ENCODE results near the gene ACVR1.
"Not testable (repeated sequence)": the region's sequence is repeated elsewhere in the genome, so short reads cannot be mapped to it uniquely, and the experiment has no call there.

ACVR1 gene

DNA sequence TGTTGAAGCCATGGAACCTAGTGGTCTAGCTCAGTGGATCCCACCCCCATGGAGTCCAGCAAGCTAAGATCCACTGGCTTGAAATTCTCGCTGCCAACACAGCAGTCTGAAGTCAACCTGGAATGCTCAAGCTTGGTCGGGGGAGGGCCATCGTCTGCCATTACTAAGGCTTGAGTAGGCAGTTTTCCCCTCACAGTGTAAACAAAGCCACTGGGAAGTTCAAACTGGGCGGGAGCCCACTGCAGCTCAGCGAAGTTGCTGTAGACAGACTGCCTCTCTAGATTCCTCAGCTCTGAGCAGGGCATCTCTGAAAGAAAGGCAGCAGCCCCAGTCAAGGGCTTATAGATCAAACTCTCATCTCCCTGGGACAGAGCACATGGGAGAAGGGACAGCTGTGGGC, 171.5 kb downstream of the ACVR1 start:
- DNase-seq (ENCODE audit: low read depth) = not testable (repeated sequence)

DNA sequence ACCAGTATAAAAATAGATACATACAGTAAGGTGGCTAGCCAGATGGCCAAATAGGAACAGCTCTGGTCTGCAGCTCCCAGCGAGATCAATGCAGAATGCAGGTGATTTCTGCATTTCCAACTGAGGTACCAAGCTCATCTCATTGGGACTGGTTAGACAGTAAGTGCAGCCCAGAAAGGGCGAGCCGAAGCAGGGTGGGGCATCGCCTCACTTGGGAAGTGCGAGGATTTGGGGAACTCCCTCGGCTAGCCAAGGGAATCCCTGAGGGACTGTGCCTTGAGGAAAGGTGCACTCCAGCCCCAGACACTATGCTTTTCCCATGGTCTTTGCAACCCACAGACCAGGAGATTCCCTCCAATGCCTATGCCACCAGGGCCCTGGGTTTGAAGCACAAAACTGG, 172.0 kb downstream of the ACVR1 start:
- DNase-seq (ENCODE audit: low read depth) = not testable (repeated sequence)

DNA sequence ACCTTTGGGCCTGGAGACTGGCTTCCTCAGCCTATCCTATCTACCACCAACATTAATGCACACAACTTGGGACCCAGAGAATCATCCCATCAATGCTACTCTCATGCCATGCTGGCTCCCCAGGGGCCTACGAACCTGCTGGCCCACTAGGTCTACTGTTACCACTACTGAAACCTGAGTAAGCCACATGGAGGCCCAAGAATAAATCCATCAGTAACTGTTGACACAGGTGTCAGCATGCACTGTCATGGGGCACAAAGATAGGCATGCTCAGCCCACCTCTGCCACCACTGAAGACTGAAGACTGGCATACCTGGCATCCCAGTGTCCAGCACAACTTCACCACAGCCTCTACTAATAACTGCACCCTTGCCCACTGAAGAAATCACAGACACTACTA, 176.3 kb downstream of the ACVR1 start:
- DNase-seq (ENCODE audit: low read depth) = no peak

DNA sequence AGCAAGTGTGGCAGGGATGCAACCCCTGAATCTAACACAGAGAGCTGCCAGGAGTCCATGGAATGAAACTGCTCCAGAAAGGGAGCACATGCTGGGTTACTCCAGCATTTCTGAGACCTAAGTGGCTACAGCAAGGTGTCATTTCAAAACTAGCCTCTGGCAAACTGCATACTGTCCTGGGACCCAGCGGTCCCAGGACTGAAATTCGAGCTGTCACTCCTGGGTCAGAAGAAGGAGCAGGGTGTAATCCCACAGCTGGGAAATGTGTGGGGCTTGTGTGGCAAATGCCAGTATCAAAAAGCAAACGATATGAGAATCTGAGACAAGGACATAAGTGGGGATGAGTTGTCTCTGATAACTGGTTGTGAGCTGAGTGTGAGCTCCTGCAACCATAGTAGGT, 177.1 kb downstream of the ACVR1 start:
- DNase-seq (ENCODE audit: low read depth) = no peak

DNA sequence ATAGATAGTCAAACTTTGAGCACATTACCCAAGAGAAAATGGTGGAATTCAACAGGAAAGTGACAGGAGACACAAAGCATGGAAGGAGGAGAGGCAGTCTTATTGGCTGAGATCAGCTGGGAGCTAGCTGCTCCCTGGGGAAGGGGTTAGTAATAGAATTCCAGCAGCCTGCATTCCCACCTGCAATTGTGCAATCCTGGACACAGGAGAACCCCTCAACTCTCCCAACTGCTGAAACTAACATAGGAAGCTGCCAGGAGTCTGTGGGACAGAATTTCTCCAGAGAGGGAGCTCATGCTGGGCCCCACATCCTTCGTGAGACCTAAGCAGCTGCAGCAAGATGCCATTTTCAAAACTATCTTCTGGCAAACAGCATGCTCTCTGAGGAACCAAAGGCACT, 177.7 kb downstream of the ACVR1 start:
- no peak for DNase-seq (ENCODE audit: low read depth)

DNA sequence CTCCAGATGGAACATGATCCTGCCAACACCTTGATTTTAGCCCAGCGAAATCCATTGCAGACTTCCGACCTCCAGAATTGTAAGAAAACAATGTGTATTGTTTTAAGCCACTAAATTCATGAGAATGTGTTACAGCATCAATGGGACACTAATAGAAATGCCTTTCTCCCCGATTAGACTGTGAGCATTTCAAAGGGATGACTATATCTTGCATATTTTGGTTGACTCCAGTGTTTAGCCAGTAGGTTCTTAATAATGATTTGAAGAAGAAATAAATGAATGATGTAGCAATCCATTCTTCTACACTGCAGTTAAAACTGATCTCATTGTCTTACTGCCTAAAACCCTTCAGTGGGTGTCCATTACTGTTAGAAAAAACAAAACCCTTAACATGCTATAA, 180.1 kb downstream of the ACVR1 start:
- DNase-seq (ENCODE audit: low read depth) = no peak

DNA sequence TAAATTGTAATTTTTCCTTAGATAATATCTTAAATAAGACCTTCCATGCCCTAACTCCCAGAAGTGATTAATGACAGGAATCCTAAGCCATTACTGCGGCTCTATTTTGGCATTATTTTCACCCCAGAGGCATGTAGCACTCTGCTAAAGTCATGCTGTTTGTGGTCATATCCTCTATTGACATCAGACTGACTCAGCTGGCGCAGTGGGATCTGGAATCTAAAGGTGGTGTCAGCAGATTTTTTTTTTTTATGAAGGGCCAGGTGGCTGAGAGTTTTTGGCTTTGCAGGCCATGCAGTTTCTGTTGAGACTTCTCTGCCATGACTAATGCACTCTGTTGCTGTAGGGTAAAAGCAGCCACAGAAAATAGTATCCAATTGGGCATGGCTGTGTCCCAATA, 183.4 kb downstream of the ACVR1 start:
- no peak for DNase-seq (ENCODE audit: low read depth)

DNA sequence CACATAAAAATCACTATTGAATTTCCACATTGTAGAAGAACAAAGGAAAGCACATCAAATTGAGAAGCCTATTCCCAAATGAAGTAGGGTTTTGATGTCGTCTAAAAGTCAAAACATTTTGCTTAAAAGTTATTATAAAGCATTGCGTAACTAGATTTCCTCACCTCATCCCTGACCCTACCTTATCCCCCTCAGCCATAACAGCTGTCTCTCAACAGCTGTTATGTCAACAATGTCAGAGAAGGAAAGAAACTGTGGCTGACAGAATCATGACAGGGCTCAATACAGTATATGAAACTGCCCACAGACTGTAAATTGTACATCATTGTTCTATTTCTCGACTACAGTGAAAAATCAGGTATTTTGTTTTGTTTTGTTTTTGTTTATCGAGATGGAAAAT, 184.4 kb downstream of the ACVR1 start:
- DNase-seq (ENCODE audit: low read depth) = no peak

DNA sequence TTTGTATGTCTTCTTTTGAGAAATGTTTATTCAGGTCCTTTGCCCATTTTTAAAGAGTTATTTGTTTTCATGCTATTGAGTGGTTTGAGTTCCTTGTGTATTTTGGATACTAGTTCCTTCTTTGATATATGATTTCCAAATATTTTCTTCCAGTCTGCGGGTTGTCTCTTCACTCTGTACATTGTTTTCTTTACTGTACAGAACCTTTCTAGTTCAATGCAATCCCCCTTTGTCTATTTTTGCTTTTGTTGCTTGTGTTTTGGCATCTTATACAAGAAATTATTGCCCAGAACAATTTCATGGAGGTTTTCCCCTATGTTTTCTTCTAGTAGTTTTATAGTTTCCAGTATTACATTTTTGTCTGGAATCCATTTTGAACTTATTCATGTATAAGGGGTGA, 185.0 kb downstream of the ACVR1 start:
- no peak for DNase-seq (ENCODE audit: low read depth)

Measured in stimulated activated CD4-positive, alpha-beta T cell treated with anti-CD3 and anti-CD28 coated beads, Interleukin-2, amount 100 ng/mL, for 4 hours (primary cell).